Lung (tissue), 12 donors: ENCODE data around the gene ADGRG6. TPM values are rescaled to one million over a fixed set of nuclear protein-coding genes. Genes with fewer than 3 reads are reported as not detected.

Source experiments
- ATAC-seq: fragments of 200-7000 bp; cut with Tn5 transposase; one replicate; pipeline ENCODE4 v1.9.1; 2020; ENCODE audit warnings: moderate number of reproducible peaks; ENCODE audit not compliant: insufficient read depth, low FRiP score
- DNase-seq, 3 donors: peaks; one replicate each; pipeline ENCODE4 v3.0.0-alpha.2; 2013 to 2017
- H3K27ac ChIP-seq, 2 donors: one replicate each; pipeline ENCODE4 v1.5.1; 2013; ENCODE audit warnings: mild to moderate bottlenecking in 2 of 2, moderate library complexity in 2 of 2, control low read depth in 1 of 2, inconsistent platforms in 1 of 2, low read depth in 1 of 2, low read length in 1 of 2
- H3K27me3 ChIP-seq, 3 donors: one replicate each; pipeline ENCODE4 v1.5.1; 2013; ENCODE audit warnings: low read length in 2 of 3; ENCODE audit not compliant: control insufficient read depth in 3 of 3, insufficient read depth in 3 of 3
- H3K36me3 ChIP-seq, 4 donors: one replicate each; pipeline ENCODE4 v1.5.1; 2013; ENCODE audit warnings: low read length in 4 of 4, mild to moderate bottlenecking in 1 of 4, moderate library complexity in 1 of 4; ENCODE audit not compliant: control insufficient read depth in 4 of 4, insufficient read depth in 4 of 4
- H3K4me1 ChIP-seq, 5 donors: one replicate each; pipeline ENCODE4 v1.5.1; 2013; ENCODE audit warnings: low read length in 5 of 5, mild to moderate bottlenecking in 2 of 5, moderate library complexity in 1 of 5; ENCODE audit not compliant: control insufficient read depth in 5 of 5, insufficient read depth in 5 of 5
- H3K4me3 ChIP-seq: one replicate; pipeline ENCODE4 v1.5.1; 2013; ENCODE audit warnings: mild to moderate bottlenecking, control low read depth, moderate library complexity
- H3K9ac ChIP-seq, 2 donors: one replicate each; pipeline ENCODE4 v1.5.1; 2013; ENCODE audit warnings: low read length in 2 of 2, control low read depth in 1 of 2; ENCODE audit not compliant: insufficient read depth in 1 of 2
- H3K9me3 ChIP-seq, 4 donors: one replicate each; pipeline ENCODE4 v1.5.1; 2013; ENCODE audit warnings: low read length in 3 of 4, mild to moderate bottlenecking in 1 of 4, moderate library complexity in 1 of 4; ENCODE audit not compliant: control insufficient read depth in 4 of 4, insufficient read depth in 3 of 4
- WGBS, 2 donors: extraction: QIAGEN DNeasy Blood & Tissue Kit; methylation state at CpG; one replicate each; pipeline ENCODE4 v1.1.7; 2013; 5-methylcytosine and 5-hydroxymethylcytosine counted together
- polyA plus RNA-seq, 2 donors: library from polyadenylated mRNA; stranded (reverse); fragments of 200-250 nt; gene quantifications; one replicate each; pipeline ENCODE4 v1.2.1, GENCODE V29; 2013
- total RNA-seq, 2 donors: library from RNA; depleted of rRNA in 1 of 2; stranded (reverse); fragments of >200 nt in 1 of 2; gene quantifications; one replicate each; pipeline ENCODE4 v1.2.1, GENCODE V29; 2014 to 2021
- TF ChIP-seq, protein P1 (sequence below): IDR thresholded peaks from 2 replicates; pipeline ENCODE4 v1.5.1; 2012; ENCODE audit warnings: mild to moderate bottlenecking; ENCODE audit errors: control extremely low read depth, extremely low read depth
- donor health status: control.
- donor health status: control.
- donor health status: Bipolar disorder and iron deficiency.
- donor health status: healthy.
- donor health status: DM: yes; HTN: yes; CAD: no.

The ADGRG6 gene
- total and polyA plus RNA-seq, 4 donors = 6.4 to 177 (median 12.9) TPM

DNA sequence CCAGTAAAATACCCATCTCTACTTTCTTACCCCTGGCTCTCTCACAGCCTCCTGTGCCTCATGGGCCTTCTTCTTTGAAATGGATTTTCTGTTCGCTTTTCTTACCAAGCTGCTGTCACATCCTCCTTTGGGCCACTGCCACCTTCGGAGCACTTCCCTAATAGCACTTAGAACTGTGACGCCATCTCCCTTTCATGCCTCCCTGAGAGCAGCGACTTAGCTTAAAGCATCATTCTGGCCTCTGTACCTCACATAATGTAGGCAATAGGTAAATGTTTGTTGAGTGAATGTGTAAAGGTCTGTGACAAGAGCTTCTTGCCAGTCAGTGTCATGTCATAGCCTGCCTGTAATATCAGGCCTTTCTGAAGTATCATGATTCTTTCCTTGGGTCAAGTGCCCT, 78.8 kb downstream of the ADGRG6 start:
- TF ChIP-seq, protein P1, sequence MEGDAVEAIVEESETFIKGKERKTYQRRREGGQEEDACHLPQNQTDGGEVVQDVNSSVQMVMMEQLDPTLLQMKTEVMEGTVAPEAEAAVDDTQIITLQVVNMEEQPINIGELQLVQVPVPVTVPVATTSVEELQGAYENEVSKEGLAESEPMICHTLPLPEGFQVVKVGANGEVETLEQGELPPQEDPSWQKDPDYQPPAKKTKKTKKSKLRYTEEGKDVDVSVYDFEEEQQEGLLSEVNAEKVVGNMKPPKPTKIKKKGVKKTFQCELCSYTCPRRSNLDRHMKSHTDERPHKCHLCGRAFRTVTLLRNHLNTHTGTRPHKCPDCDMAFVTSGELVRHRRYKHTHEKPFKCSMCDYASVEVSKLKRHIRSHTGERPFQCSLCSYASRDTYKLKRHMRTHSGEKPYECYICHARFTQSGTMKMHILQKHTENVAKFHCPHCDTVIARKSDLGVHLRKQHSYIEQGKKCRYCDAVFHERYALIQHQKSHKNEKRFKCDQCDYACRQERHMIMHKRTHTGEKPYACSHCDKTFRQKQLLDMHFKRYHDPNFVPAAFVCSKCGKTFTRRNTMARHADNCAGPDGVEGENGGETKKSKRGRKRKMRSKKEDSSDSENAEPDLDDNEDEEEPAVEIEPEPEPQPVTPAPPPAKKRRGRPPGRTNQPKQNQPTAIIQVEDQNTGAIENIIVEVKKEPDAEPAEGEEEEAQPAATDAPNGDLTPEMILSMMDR = no peak
- peaks cover 2 to 43% (median 18%) of the 10 kb centered on the region in 5 donors for H3K4me1 ChIP-seq
- no peaks in the 10 kb centered on the region for H3K9me3 ChIP-seq
- ATAC-seq (no peak), DNase-seq (no peak)
- peaks cover 0 to 8% (median 2%) of the 10 kb centered on the region in 4 donors for H3K36me3 ChIP-seq
- H3K9ac ChIP-seq = no peak overlapping the region
- H3K27ac ChIP-seq = no peak overlapping the region
- no peaks in the 10 kb centered on the region for H3K27me3 ChIP-seq
- 40 to 64% methylated on average over 4 of the region's 4 CpGs for WGBS, 2 donors
- no peak overlapping the region for H3K4me3 ChIP-seq

DNA sequence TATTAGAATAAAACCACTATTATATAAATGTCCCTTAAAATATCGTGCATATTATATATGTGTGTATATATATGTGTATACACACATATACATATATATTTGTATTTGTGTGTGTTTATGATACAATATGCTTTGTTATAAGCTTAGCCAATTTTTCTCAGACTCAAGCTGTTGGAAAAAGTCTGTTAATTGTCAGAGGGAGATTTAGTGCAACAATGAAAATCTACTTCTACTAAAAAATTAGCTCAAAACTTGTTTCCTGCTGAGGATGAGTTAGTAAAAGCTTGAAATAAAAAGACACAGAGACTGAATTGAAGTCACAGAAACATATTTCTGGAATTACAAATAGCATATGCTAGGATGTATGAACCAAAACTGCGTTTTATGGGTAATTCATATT, 79.4 kb downstream of the ADGRG6 start:
- Histone ChIP-seq H3K9ac (no peak overlapping the region), H3K9me3 (no peaks in the 10 kb centered on the region), H3K4me1 (peaks cover 2 to 40% (median 18%) of the 10 kb centered on the region in 5 donors), H3K36me3 (peaks cover 0 to 8% (median 2%) of the 10 kb centered on the region in 4 donors), H3K27me3 (no peaks in the 10 kb centered on the region), H3K27ac (no peak overlapping the region), H3K4me3 (no peak overlapping the region)
- TF ChIP-seq, protein P1 = no peak
- ATAC-seq (no peak), DNase-seq (no peak)
- 45 to 61% methylated on average over 2 of the region's 2 CpGs for WGBS, 2 donors

DNA sequence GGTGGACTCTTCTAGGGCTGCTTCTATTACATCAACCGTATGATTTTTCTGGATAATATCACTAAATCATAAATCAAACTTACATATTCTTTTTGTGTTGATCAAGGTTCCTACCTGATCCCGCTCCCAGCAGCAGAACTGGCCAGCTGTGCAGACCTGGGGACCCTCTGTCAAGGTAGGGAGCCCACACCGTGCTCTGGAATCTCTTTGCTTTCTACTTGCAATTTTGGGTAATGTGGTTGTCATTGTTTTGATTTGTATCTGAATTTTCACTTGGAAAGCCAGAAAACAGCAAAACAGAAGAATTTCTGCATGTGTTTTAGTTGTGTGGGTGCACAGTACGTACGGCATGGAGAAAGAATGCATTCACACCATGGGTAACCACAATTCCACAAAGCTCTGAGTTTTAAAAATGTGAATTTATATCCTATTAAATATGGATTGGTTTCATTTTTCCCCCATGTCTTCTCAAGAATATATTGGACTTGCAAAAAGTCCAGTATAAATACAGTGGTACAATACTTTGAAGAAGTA, 80.1 kb downstream of the ADGRG6 start:
- Histone ChIP-seq H3K27ac (no peak overlapping the region), H3K4me1 (peaks cover 2 to 34% (median 16%) of the 10 kb centered on the region in 5 donors), H3K27me3 (no peaks in the 10 kb centered on the region), H3K9me3 (no peaks in the 10 kb centered on the region), H3K9ac (no peak overlapping the region), H3K4me3 (no peak overlapping the region), H3K36me3 (peaks cover 0 to 8% (median 2%) of the 10 kb centered on the region in 4 donors)
- no peak for DNase-seq
- no peak for ATAC-seq
- WGBS, 2 donors = 63 to 76% methylated on average over 5 of the region's 5 CpGs
- TF ChIP-seq, protein P1 = no peak
